ENCODE measurements around the gene TMEM143. TPM values are rescaled to one million over a fixed set of nuclear protein-coding genes. Genes with fewer than 3 reads are reported as not detected.

The TMEM143 gene
- total and polyA plus RNA-seq, 2 of the 8 experiments (the other 6 are each of a cell fraction or from before 2014, with no cell fraction given), result 14.2 to 19.1 TPM

- TF ChIP-seq MAX (IDR thresholded peaks at IDR 0.05) (peak; percentile 90), ATF3 (IDR thresholded peaks at IDR 0.05; ENCODE audit: insufficient read depth, low read depth, low read length) (peak; percentile 34; the same call in 1 of the 2 replicates), JUND (IDR thresholded peaks at IDR 0.05; ENCODE audit: low read length) (peak; percentile 43; the same call in 1 of the 2 replicates), SIRT6 (IDR thresholded peaks at IDR 0.05; ENCODE audit: low read length) (no peak), SP4 (IDR thresholded peaks at IDR 0.05; ENCODE audit: low read length) (peak; percentile 94), CREB1 (IDR thresholded peaks at IDR 0.05) (peak; percentile 76), CTCF (IDR thresholded peaks at IDR 0.05; ENCODE audit: control extremely low read depth in 1 of 3, insufficient read depth in 1 of 3, low read depth in 1 of 3, low read length in 3 of 3) (peak in 1 of 3 experiments; percentile 8; a peak in 1 of 4 replicates), CHD2 (IDR thresholded peaks at IDR 0.05; ENCODE audit: low read length) (peak; percentile 73; the same call in 1 of the 2 replicates), BRCA1 (IDR thresholded peaks at IDR 0.05; ENCODE audit: low read depth, low read length) (0 out of 2 replicates have a peak, but pooled peaks have one; percentile 30), TAF1 (IDR thresholded peaks at IDR 0.05; ENCODE audit: low read depth, low read length) (0 out of 2 replicates have a peak, but pooled peaks have one; percentile 42), POLR2A (IDR thresholded peaks at IDR 0.05; ENCODE audit: control extremely low read depth in 1 of 2, low read depth in 2 of 2, low read length in 2 of 2) (peak in 1 of 2 experiments; percentile 27; a peak in 2 of 3 replicates)
- TF ChIP-seq, protein P1, sequence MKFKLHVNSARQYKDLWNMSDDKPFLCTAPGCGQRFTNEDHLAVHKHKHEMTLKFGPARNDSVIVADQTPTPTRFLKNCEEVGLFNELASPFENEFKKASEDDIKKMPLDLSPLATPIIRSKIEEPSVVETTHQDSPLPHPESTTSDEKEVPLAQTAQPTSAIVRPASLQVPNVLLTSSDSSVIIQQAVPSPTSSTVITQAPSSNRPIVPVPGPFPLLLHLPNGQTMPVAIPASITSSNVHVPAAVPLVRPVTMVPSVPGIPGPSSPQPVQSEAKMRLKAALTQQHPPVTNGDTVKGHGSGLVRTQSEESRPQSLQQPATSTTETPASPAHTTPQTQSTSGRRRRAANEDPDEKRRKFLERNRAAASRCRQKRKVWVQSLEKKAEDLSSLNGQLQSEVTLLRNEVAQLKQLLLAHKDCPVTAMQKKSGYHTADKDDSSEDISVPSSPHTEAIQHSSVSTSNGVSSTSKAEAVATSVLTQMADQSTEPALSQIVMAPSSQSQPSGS (IDR thresholded peaks at IDR 0.05; ENCODE audit: low read length), result no peak
Measured at GRCh38 chr19:48363810-48364597, at the start of gene TMEM143, which contains the start of gene SYNGR4 (continued).
